Amniotic stem cell (primary cell): ENCODE data around the gene RANGAP1.

Experiments used
- DNase-seq: peaks from one replicate; lab custom pipeline; 2025; lab: John Stamatoyannopoulos, UW

RANGAP1 gene, protein sequence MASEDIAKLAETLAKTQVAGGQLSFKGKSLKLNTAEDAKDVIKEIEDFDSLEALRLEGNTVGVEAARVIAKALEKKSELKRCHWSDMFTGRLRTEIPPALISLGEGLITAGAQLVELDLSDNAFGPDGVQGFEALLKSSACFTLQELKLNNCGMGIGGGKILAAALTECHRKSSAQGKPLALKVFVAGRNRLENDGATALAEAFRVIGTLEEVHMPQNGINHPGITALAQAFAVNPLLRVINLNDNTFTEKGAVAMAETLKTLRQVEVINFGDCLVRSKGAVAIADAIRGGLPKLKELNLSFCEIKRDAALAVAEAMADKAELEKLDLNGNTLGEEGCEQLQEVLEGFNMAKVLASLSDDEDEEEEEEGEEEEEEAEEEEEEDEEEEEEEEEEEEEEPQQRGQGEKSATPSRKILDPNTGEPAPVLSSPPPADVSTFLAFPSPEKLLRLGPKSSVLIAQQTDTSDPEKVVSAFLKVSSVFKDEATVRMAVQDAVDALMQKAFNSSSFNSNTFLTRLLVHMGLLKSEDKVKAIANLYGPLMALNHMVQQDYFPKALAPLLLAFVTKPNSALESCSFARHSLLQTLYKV

DNA sequence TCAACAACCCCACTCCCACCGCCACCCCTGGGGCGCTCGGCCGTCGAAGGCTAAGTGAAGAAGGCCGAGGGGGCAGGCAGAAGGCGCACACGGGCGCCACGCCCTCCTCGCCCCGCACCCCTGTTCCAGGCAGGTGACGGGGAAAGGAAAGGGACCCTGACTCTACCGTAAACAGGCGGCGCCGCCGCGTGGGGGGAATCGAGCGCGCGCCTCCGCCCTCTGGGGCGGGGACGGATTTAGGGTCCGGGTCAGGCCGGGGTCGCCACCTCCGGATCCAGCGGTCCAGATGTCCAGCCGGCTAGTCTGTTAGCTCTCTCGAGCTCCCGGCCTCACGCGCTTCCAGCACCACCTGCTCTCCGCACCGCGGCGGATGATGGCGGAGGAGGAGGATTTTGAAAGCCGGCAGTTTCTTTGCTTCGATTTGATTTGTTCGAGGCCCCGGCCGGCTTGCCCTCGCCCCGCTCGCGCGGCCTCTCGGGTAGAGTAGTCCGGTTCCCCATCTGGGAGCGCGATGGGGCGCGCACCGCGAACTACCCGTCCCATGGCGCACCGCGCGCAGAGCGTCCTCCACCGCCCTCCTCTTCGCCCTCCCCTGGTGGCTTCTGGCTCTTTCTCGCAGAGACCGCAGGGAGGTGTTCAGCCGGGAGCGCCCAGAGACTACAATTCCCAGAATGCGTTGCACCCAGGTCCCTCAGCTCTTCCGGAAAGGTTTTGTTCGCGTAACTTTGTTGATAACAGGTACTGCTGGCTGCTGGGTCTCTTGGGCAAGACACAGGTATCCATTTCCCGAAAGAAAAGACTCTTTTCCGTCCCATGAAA, at the start of gene RANGAP1:
RANGAP1 (minus strand) TSS at position 368 of the 819 bp plus-strand sequence. CDS start 5,143 bp downstream, outside the sequence.
- peak; percentile 98 for DNase-seq

DNA sequence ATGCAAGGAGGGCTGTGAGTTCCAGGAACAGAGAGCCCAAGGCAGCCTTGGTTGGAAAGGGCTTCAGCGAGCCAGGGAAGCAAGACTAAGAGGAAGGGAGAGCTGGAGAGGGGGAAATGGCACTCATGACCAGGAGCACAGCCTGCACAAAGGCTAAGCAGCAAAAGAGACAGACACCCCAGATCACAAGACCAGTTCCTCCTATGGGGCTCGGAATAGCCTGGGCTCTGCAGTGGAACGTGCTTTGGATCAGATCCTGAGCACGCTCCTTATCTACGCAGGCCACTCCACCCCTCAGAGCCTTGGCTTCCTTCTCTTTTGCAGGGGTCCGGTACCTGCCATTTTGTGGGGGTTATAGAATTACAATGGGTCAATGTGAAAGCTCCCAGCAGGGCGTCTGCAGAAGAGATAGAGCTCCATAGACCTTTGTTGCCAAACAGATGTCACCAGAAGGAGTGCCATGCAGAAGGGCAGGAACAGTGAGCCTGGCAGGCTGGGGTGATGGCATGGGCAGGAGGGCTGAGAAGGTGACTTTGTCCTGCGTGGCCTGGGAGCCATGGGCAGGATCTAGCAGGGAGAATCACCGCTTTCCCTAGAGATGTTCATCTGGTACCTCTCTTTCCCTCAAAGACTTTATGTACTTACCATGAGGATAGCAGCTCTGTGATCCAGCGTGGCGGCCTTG, 49.1 kb upstream of the RANGAP1 start:
- DNase-seq, result no peak

DNA sequence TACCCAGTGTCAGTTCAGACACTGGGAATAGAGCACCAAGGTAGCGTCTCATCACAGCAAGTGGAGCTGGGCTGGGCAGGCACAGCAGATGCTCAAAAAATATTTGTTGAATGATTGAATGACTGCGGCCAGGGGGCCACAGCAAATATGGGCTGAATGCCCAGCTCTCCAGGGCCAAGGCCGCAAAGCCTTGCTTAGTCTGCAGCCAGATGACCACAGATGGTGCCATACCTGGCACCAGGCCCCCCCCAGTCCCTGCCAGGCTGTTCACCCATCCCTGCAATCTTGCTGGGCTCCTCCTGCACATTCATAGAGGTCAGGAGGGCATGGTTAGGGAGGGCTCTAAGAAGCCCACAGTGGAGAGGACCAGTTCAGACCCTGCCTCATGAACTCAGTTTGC, 48.2 kb upstream of the RANGAP1 start:
- DNase-seq, result no peak

DNA sequence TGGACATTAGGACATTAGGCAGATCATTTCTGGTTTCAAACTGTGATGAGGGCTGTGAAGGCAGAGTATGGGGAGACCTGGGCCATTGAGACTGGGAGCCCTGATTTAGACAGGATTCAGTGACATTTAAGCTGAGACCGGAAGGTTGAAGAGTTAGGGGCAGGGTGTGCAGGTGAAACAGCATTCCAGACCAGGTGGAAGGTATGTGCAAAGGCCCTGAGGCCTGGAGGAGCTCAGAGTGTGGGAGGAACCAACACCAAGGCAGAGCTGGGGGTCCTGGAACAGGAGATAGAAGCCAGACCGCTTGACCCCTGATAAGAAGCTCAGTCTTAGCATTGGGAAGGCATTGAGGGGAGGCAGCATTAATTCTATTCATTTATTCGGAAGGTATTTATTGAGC, 47.8 kb upstream of the RANGAP1 start:
- no peak for DNase-seq

DNA sequence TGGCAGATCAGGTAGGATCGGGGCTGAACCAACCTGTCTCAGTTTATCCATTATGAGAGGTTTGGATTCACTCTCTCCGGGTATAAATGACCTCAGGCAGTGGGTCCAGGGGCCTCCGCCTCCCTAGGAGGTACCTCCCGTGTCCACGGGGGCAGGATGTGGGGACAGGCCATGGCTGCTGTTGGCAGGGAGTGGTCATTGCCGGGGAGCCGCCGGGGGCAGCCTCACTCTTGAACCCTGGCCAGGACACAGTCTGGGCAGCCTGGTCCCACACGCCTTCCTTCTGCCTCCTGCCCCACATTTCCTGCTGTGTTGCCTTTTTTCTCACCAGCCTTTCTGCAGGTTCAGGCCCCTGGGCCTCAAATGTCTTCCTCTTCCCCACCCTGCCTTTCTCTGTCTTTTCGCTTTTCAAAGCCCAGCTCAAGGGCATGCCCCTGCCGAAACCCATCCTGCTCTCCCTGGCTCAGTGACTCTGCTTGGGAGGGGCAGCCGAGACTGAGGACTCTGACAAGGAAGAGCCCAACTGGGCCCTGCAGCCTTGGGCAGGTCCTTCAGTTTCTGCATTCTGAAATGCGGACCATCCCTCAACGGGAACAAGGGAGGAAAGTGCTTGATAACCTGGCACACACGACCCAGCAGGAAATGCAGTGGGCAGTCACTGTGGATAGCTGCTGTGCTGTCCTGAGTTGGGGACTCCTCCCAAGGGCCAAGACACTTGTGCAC, 46.4 kb upstream of the RANGAP1 start:
- DNase-seq, result no peak

DNA sequence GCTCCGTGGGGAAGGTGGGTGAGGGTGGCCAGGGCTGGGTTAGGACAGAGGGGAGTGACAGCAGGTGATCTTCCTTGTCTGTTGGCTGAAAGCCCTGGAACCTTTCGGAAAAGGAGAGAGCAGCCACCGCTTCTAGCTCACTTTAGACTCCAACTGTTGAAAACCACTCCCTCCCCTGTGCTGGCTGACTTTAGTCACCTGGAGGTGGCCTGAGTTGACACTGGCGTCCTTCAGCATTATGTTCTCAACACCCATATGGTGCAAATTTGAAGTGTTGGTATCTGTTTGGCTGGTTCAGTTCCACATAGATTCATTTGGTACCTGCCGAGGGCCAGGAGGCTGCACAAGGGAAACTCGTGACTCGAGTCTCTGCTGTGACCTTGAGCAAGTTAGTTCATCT, 44.2 kb upstream of the RANGAP1 start:
- DNase-seq, result no peak

DNA sequence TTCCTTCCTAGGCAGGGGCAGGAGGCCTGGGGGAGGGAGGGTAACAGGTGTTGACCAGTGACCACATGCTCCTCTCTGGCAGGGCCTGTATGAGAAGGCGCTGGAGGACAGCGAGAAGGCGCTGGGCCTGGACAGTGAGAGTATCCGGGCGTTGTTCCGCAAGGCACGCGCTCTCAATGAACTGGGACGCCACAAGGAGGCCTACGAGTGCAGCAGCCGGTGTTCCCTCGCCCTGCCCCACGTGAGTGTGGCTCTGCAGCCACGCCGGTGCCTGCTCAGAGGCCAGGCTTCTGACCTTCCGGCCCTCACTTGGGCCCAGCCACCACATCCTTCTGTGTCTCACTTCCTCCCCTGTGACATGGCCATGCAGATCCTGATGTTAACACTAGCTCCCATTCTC, 41.1 kb upstream of the RANGAP1 start:
- DNase-seq, result no peak

DNA sequence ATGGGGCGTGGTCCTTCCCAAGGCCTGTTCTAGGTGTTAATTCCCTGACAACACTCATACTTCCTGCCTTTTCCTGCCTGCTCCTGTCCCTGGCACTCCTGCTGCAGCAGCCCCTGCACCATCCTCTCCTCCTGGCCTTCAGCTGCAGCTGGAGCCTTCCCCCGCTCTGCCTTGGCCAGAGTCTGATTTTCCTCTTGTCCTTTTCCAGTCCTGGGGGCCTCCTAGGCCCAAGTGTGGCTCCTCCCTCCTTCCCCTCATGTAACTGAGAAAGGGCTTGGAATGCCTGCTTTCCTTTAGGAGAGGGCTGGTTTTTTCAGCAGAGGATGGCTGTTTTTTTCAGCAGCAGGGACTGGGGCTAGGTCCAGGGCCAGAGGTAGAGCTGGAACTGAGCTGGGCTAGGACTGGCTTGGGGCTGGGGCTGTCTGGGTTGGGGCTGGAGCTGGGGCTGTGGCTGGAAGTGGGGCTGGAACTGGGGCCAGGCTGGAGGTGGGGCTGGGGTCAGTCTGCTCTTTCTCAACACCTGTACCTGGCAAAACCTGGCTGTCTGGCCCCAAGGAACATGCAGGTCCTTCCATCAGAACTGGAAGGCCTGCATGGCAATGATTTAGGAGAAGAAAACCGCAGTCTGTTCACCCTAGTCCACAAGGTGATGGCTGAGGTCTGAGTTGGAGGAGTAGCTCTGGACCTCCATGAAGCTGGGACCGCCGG, 39.0 kb upstream of the RANGAP1 start:
- DNase-seq, result no peak

DNA sequence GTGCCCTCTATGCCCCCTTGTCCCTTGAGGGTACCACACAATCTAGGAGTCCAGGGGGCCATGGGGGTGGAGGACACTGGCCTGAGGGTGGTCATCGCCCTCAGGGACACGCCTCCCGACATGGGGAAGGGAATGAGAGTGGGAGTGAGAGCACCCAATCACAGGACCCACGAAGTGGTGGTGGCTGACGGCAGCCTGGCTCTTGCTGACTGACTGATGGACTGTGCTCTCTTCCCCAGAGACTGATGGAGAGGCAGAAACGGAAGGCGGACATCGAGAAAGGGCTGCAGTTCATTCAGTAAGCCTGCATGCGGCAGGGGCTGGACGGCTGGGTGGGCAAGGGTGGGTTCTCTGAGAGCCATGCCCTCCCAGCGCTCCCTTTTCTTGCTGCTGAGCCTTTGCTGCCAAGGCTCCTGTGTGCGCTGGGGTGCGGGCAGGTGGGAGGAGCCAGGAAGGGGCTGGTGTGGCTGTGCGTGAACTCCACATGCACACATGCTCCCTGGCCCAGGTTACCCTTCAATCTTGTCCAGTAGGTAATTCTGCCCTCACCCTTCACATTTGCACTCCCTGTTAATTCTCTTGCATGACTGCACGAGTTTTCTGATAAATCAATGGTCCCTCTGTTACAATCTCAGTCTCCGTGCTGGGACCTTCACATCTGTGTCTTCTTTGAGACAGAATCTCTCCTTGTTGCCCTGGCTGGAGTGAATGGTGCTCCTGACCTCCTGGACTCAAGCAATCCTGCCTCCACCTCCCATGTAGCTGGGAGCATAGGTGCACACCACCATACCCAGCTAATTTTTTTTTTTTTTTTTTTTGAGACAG, 34.6 kb upstream of the RANGAP1 start:
- DNase-seq, result no peak

DNA sequence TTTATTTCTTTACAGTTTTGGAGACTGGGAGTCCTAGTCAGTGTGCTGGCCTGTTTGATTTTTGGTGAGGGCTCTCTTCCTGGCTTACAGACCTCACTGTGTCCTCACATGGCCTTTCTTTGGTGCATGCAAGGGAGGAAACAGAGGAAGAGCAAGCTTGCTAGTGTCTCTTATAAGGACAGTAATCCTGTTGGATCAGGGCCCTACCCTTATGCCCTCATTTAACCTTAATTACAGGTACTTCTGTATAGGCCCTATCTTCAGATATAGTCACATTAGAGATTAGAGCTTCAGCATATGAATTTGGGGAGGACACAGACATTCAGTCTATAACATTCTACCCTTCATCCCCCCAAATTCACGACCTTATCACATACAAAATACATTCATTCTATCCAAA, 29.6 kb upstream of the RANGAP1 start:
- DNase-seq, result no peak

DNA sequence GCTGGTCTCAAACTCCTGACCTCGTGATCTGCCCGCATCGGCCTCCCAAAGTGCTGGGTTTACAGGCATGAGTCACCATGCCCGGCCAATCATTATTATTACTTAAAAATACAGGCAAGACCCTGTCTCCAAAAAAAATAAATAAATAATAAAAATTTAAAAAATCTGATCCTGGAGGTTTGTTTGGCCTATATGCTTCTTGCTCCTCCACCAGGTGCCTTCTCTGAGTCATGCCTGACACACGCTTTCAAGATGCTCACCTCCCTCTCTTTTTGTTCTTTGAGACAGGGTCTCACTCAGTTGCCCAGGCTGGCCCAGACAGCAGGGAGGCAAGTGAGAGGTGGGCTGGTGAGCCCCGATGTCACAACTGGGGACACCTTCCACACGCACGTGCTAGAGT, 28.8 kb upstream of the RANGAP1 start:
- no peak for DNase-seq

DNA sequence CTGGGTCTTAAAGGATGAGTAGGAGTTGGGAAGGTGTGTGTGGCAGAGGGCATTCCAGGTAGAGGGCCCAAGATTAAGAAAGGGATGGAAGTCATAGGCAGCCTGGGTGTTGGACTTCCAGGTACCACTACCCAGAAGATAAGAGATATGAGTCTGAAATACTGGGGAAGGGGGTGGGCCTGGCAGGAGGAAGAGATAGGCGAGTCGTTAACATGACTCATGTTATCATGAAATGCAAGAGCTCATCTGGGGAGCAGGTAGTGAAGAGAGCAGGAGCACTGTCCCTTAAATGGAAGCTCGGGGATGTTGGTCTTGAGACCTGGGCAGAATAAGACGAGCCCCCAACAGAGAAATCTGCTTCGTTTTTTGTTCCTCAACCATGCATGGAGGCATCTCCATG, 25.5 kb upstream of the RANGAP1 start:
- no peak for DNase-seq

DNA sequence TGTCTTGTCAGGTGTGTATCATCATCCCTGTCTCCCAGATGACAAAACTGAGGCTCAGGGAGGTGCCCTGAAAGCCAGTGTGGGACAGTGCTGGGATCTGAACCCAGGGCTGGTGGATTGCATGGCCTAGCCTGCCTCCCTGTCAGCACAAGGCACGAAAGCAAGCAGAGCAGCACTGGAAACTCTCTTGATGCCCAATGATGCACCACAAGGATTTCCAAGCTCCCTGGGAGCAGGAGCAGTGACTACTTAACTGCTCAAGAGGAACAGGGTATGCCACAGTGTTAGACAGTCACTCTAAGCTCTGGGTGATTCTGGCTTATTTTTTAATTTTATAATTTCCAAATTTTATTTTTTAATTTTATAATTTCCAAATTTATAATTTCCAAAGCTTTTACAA, 24.3 kb upstream of the RANGAP1 start:
- DNase-seq, result no peak

DNA sequence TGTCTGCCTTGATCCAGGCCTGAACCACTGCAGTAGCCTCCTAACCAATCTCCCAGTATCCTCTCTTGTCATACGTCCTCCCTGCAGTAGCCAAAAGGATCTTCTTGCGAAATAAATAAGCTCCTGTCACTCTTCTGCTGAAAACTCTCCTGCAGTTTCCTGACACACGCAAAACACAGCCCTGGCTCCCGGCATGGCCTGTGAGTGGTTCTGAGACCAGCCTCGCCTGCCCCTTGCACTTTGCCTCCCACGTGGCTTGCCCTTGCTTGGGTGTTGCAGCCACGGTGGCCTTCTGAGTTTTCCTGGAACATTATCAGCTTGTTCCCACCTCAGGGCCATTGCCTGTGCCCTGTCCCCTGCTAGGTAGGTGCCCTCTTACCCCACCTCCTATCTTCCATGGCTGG, 22.6 kb upstream of the RANGAP1 start:
- no peak for DNase-seq

DNA sequence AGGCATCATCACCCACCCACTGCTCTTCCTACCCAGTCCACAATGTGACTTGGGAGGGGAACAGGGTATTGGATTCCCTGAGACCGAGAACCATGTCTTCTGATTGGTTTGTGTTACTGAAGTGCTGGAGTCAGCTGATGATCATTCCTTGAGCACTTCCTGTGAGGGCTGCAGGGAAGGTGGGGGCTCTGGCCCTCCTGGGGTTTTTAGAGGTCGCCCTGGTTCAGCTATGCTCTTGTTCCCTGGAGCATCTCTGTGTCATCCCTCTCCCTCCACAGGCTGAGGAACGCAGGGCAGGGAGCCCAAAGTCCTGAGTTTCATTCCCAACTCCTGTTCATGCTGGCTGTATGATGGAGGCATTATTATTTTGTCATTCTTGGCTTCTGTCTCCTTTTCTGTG, 22.1 kb upstream of the RANGAP1 start:
- DNase-seq, result no peak

DNA sequence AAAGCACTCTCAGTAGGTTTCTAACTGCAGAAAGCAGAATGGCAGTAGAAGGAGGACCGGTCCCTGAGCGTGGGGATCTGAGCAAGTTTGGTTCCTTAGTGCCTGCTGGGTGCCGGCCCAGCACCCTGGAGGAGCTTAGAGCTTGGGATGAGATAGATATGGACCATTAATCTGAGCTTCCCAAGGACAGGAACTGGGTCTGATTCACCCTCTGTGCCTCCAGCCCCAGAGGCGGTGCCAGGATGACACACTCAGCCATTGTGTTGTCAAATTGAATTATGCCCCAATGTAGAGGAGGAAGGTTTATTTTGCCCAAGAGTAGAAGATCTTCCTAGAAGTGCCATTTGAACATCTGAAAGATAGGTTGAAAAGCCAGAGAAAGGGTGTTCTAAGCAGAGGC, 19.7 kb upstream of the RANGAP1 start:
- DNase-seq, result no peak

DNA sequence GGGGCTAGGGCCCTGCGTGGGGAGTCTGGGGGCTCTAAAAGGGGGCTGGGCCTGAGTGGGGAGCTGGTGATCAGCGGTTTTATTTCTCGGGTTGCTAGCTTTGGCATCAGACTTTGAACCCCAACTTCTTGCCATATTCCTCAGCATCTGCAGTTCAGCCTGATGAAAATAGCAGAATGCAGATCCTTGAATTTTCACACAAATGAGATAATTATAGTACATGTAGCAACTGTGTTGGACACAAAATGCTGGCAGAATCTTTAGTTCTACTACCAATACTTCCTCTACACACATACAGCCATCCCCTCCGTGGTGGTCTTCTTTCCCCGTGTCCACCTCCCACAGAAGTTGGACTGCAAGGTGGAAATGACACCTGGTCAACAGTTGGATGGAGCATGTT, 16.8 kb upstream of the RANGAP1 start:
- no peak for DNase-seq

DNA sequence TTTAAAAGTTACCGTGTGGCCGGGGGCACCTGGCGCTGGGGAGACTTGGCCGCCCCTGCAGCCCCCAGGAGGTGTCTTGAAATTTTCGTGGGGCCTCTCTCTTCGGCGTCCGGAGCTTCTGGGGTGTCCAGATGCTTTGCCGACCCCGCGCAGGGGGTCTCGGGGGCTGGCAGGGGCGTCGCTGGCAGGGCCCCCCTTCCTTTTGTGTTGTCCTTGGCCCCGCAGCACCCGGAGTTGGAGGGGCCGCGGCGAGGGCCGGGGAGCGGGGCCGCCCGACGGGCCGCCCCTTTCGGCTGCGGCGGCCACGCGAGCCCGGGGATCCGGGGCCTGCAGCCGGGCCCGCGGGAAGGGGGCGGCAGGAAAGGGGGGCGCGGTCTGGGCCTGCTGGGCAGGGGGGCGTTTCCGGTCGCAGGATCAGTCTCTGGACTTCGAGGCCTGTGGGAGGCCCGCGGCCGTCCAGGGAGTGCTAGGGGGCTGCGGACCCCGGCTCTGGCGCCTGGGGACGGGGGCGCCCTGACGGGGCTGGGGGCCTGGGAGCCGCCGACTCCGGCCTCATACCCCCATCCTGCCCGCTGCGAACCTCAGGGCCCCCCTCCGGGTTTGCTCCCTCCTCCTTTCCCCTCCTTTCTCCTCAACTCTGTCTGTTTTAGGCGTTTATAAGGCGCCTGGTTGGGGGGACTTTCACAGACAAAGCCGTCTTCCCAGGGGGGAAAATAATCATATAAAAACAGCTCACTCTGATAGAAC, 16.2 kb upstream of the RANGAP1 start:
- DNase-seq, result no peak
